Type B pancreatic cell (in vitro differentiated cells): Measurements from ENCODE around the gene CEP350. TPM values are rescaled to one million over a fixed set of nuclear protein-coding genes. Genes with fewer than 3 reads are reported as not detected.
A peak's percentile ranks its signal among the peaks of the same experiment; 100 is the strongest.

ENCODE experiments used
- DNase-seq: peaks from one replicate; pipeline ENCODE4 v3.0.0; 2021; ENCODE audit warnings: mixed read lengths; ENCODE audit not compliant: unreplicated experiment; ENCODE audit errors: extremely low spot score
- H3K27ac Mint-ChIP-seq: 2 replicates; pipeline ENCODE4 v1.8.0; 2021; ENCODE audit warnings: mild to moderate bottlenecking, mixed read lengths
- H3K27me3 Mint-ChIP-seq: 2 replicates; pipeline ENCODE4 v1.8.0; 2021; ENCODE audit warnings: mixed read lengths
- H3K36me3 Mint-ChIP-seq: 2 replicates; pipeline ENCODE4 v1.8.0; 2021; ENCODE audit warnings: mixed read lengths
- H3K4me1 Mint-ChIP-seq: one replicate; pipeline ENCODE4 v1.8.0; 2021; ENCODE audit warnings: mixed read lengths; ENCODE audit not compliant: unreplicated experiment
- H3K4me3 Mint-ChIP-seq: 2 replicates; pipeline ENCODE4 v1.8.0; 2021; ENCODE audit warnings: mild to moderate bottlenecking, mixed read lengths
- H3K9me3 Mint-ChIP-seq: 2 replicates; pipeline ENCODE4 v1.8.0; 2021; ENCODE audit warnings: mixed read lengths
- CTCF ChIP-seq: fragments of 200-600 bp; sonication (generic); conservative IDR thresholded peaks from 2 replicates; pipeline ENCODE4 v1.5.0; 2021; ENCODE audit warnings: antibody characterized with exemption, mild to moderate bottlenecking
- long read RNA-seq: library from polyadenylated mRNA; unstranded; transcript quantifications from one replicate; pipeline ENCODE4 v2.0.0, GENCODE V29; 2020
- total RNA-seq: library from RNA; stranded (reverse); gene quantifications from 2 replicates; pipeline ENCODE4 v1.2.1, GENCODE V29; 2021; ENCODE audit warnings: low replicate concordance

The CEP350 gene
- total RNA-seq, result 41.3 and 41.5 TPM in 2 replicates
- long read RNA-seq, partial matches to known transcripts, result 16 of 23 reads
- long read RNA-seq, other reads (novel, unspliced or antisense), result 7 of 23 reads

- Mint-ChIP-seq H3K4me1 (peaks cover 6% of the 10 kb centered on the region), H3K27ac (peak within 1 kb of the TSS; percentile 90), H3K27me3 (no peaks in the 10 kb centered on the region), H3K9me3 (no peaks in the 10 kb centered on the region), H3K4me3 (peak within 1 kb of the TSS; percentile 90), H3K36me3 (no peaks in the 10 kb centered on the region)
- peak; percentile 98 for DNase-seq
- no peak for TF ChIP-seq CTCF
Observed at GRCh38 chr1:179954493-179955286, at the start of gene CEP350. Gene CEP350 (plus strand): TSS chr1:179954810. CDS start chr1:179986182, 31,372 bp downstream.

GRCh38 chr1:179910934-179911333 is 43.7 kb upstream of the CEP350 start:
- no peaks in the 10 kb centered on the region for H3K27me3 Mint-ChIP-seq
- no peak for DNase-seq
- TF ChIP-seq CTCF, result no peak
- no peaks in the 10 kb centered on the region for H3K4me1 Mint-ChIP-seq
- no peaks in the 10 kb centered on the region for H3K9me3 Mint-ChIP-seq
- no peak overlapping the region for H3K27ac Mint-ChIP-seq
- H3K36me3 Mint-ChIP-seq, result peaks cover 23% of the 10 kb centered on the region
- no peak overlapping the region for H3K4me3 Mint-ChIP-seq

GRCh38 chr1:179911812-179912211 is 42.8 kb upstream of the CEP350 start:
- Mint-ChIP-seq H3K9me3 (no peaks in the 10 kb centered on the region), H3K36me3 (peaks cover 18% of the 10 kb centered on the region)
- TF ChIP-seq CTCF, result no peak

GRCh38 chr1:179917601-179918429 is 36.8 kb upstream of the CEP350 start:
- Mint-ChIP-seq H3K9me3 (no peaks in the 10 kb centered on the region), H3K27ac (no peak overlapping the region), H3K4me1 (peaks cover 10% of the 10 kb centered on the region), H3K27me3 (no peaks in the 10 kb centered on the region), H3K36me3 (peaks cover 21% of the 10 kb centered on the region), H3K4me3 (no peak overlapping the region)
- DNase-seq, result no peak
- TF ChIP-seq CTCF, result no peak

More at GRCh38 chr1:179911812-179912211, 42.8 kb upstream of the CEP350 start:
- H3K27me3 Mint-ChIP-seq, result no peaks in the 10 kb centered on the region
- H3K4me3 Mint-ChIP-seq, result no peak overlapping the region
- H3K27ac Mint-ChIP-seq, result no peak overlapping the region
- no peak for DNase-seq
- no peaks in the 10 kb centered on the region for H3K4me1 Mint-ChIP-seq

- DNase-seq, result no peak
- Mint-ChIP-seq H3K4me3 (no peak overlapping the region), H3K9me3 (no peaks in the 10 kb centered on the region), H3K36me3 (peaks cover 21% of the 10 kb centered on the region), H3K27me3 (no peaks in the 10 kb centered on the region), H3K4me1 (peaks cover 10% of the 10 kb centered on the region), H3K27ac (no peak overlapping the region)
- no peak for TF ChIP-seq CTCF
Observed at GRCh38 chr1:179921472-179921871, 33.1 kb upstream of the CEP350 start.
